DMS114 treated with DMSO at 0.1 percent for 48 hours (cell line): Measurements from ENCODE around the gene C12orf57.

Source experiments
- DNase-seq: peaks from one replicate; lab custom pipeline; 2025; ENCODE audit not compliant: unreplicated experiment; lab: John Stamatoyannopoulos, UW

The C12orf57 gene

DNA sequence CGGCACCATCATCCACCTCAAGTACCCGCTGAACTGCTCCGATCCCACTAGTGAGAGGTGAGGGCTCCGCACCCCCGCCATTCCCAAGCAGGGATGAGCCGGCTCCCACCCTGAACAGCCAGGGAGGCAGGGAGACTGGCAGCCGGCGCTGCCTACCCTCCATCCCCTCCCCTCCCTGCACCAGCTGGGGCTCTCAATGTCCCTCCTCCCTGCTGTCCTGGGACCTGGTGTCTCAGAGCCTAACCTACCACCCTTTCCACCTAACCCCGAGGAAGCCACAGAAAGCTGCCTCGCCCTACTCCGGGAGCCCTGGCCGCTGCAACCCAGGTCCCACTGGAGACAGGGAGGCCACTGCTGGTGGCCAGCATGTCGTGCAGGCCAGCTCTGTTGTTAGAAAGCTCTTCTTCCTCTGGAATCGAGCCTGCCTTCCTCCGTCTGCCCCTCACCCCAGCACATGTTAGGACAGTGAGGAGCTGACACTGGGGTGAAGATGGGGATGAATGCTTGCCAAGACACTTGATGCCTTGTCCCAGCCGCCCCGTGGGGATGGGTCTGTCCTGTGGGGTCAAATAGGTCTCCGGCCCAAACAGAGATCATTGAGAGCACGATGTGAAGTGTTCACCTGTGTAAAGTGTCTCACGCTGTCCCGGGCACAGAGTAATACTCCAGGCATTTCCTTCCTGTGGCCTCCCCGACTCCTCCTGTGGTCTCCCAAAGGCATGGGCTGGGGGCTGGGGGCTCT is 8.5 kb downstream of the C12orf57 start:
- DNase-seq = no peak

DNA sequence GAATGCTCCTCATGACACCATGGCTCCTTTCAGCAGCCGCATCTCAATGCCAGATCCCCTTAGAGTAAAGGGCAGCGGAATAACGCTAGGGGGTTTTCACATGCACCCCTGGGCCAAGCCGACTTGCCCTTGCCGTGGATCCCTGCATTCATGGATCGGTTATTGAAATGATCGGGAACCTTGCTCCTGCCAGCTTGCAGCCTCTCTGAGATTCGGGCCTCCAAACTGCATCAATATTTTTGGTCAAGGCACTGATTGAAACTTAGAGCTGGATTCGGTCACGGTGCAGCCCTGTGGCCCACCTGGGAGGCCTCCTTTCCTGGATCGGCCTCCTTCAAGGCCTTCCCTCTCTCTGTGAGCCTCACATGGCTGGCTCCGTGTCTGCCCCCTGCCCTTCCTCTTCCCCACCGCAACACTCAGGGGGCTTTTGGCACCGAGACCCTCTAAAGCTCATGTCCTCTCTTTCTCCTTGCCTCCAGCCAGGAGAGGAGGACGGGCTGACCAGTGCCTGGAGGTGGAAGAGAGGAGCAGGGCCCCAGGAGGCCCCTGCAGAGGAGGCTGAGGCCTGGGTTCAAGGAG is 9.1 kb downstream of the C12orf57 start:
- no peak for DNase-seq

DNA sequence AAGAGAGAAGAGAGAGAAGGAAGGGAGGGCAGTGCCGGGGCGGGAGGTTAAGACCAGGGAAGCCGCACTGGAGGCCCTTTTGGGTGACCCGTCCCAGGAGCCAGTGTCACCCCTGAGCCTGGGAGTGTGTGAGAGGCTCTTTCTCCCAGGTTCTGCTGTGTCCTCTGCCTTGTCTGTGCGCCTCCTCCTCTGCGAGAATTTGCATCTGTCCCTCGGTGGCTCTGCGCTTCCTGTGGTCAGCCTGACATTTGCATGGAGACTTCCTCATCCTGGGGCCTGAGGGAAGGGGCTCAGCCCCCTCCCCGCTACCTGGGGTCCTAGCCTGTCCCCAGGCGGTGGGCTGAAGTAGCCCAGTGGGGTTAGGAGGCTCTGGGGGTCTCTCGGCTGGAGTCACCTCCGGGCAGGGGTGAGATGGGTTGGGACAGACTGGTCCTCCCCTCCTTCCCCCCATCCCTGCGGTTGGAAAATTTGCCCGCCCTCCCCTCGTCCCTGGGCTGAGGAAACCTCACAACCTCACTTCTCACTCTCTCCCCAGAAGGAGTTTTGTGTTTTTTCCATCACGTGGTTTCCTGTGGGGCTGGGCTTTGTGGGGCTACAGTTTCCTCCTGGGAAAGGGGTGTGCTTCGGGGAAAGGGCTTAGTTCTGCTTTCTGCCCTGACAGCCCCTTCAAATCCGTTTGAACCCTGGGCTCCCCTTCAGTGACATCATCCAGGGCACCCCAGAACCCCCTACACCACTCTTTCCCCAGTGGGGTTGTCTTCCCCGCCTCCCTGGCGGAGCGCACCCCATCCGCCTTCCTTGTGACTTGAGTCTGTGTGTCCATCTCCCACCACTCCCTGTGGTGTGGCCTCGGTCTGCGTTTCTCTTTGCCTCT is 9.9 kb downstream of the C12orf57 start:
- DNase-seq = no peak

DNA sequence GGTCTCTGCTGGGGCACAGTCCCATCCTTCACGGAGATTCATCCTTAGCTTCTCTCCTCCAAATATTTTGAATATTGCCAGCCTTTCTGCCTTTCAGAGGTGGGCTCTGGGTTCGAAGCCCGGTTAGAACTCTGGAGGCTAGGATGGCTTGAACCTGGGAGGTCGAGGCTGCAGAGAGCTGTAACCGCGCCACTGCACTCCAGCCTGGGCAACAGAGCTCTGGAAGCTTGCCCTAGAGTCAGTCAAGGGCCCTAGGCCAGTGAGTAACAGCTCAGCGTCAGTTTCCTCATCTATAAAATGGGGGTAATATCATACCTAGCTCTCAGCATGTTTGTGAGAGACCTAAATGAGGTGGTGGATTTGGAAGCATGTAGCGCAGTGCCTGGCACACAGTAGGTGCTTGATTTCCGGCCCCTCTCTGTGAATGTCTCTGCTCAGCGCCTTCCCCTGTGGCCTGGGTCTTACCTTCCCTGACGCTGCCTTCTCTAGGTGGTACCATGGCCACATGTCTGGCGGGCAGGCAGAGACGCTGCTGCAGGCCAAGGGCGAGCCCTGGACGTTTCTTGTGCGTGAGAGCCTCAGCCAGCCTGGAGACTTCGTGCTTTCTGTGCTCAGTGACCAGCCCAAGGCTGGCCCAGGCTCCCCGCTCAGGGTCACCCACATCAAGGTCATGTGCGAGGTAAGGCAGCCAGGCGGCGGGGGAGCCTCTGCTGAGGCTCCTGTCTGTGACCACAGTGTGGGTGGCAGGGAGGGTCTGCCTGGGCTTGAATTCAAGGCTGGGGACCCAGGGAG is 10.7 kb downstream of the C12orf57 start:
- DNase-seq = no peak

DNA sequence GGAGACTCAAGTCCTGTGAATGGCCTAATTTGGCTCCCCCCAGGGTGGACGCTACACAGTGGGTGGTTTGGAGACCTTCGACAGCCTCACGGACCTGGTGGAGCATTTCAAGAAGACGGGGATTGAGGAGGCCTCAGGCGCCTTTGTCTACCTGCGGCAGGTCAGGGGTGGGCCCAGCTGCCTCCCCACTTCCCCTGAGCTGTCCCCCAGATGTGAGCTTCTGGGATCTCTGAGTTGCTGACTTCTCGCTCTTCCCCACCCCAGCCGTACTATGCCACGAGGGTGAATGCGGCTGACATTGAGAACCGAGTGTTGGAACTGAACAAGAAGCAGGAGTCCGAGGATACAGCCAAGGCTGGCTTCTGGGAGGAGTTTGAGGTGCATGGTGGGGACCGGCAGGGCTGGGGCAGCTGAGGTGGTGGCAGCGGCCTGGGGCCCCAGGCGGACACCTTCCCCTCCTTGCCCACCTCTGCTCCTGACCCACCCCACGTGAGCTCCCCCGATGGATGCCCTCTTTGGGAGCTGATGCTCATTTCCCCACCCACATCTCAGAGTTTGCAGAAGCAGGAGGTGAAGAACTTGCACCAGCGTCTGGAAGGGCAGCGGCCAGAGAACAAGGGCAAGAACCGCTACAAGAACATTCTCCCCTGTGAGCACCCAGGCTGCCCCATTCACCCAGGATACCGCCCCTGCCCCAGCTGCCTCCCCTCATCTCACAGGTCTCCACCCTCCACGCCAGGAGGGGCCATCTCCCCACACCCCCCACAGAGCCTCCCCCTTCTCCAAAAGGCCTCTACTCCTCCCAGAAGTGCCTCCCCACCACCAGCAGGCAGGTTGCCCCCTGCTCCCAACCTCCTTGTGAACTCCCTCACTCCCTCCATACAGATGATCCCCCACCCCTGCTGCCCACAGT is 11.5 kb downstream of the C12orf57 start:
- no peak for DNase-seq

DNA sequence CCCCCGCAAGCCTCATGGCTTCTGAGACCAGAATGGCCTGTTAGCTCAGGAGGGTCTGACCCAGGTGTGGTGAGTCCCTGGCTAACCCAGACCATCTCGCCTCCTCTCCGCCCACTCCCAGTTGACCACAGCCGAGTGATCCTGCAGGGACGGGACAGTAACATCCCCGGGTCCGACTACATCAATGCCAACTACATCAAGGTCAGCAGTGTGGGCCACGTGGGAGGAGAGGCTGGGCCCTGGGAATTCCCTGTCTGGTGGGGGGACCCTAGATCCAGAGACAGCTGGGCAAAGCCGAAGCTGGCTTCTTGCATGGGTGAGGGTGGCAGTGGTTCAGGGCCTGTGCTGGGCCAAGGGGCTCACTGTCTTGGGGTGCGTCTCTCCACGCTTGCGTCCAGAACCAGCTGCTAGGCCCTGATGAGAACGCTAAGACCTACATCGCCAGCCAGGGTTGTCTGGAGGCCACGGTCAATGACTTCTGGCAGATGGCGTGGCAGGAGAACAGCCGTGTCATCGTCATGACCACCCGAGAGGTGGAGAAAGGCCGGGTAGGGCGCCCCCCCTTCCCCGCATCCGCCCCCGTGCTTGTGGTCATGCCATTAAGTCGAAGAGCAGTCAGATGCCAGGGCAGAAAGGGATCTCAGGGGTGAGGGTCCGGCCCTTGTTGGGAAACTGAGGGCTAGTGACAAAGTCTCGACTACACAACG is 12.4 kb downstream of the C12orf57 start:
- DNase-seq = no peak

DNA sequence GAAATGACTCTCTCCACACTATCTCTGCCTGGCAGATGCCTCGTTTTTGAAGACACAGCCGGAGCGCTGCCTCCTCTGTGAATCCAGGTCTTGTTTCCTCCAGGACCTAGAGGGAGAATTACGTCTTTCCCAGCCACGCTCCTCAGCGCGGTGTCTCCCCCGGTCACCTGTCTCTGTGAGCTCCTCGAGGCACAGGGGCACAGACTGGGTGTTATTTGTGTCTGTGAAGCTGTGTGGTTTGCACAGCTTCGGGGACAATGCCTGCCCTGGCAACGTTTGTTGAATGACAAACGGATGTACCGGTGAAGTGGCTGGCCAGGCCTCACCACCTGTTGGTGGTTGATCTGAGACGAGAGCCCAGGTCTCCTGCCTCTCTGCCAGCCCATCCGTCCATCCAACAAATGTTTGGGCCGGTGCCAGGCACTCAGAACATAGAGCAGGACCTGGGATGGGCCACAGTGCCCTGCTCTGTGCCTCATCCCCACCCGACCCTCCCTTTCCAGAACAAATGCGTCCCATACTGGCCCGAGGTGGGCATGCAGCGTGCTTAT is 13.4 kb downstream of the C12orf57 start:
- DNase-seq = no peak

DNA sequence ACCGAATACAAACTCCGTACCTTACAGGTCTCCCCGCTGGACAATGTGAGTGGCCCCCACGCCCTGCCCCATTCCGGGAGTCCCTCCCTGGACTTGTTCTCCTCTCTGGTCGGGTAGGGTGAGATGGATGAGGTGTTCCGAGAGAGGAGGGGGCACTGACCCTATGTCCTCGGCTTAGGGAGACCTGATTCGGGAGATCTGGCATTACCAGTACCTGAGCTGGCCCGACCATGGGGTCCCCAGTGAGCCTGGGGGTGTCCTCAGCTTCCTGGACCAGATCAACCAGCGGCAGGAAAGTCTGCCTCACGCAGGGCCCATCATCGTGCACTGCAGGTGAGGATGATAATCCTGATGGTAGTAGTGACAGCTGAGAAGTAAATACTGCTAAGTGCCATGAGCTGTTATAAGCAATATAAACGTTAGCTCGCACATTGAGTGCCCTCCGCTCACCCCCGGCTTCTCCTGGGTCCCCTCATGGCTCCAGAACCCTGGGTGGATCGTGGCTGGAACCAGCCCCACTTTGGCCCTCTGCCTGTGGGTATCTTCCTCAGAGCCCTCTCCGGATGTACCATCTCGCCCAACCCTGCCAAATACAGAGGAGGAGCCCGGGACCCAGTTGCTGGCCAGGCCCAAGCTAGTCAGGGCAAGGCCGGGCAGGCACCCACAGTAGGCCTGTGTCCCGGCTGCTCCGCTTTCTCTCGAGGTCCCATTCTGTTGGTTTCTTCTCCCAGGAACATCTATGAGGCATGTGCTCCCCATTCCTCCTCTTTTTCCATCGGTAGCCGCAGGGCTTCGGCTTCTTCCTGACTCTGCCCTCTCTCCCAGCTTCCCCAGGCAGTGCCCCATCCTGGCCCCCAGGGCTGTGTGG is 14.2 kb downstream of the C12orf57 start:
- no peak for DNase-seq

DNA sequence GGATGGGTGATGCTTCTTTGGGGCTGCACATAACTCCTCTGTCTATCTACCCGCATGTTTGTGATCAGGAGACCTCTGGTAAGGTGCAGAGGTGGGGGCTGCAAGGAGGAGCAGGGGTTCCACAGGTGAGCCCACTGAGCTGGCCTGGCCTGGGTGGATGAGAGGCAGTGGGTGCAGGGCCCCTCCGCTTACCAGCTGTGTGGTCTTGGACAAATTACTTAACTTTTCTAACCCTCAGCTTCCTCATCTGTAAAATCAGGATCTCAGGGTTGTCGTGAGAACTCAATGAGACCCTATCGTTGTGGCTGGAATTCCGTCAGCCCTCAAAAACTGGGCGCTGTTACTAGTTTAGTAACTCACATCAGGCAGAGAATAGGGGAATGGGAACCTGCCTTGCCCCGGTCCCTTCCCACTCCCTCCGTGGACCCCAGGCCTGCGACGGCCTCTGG is 14.8 kb downstream of the C12orf57 start:
- no peak for DNase-seq

DNA sequence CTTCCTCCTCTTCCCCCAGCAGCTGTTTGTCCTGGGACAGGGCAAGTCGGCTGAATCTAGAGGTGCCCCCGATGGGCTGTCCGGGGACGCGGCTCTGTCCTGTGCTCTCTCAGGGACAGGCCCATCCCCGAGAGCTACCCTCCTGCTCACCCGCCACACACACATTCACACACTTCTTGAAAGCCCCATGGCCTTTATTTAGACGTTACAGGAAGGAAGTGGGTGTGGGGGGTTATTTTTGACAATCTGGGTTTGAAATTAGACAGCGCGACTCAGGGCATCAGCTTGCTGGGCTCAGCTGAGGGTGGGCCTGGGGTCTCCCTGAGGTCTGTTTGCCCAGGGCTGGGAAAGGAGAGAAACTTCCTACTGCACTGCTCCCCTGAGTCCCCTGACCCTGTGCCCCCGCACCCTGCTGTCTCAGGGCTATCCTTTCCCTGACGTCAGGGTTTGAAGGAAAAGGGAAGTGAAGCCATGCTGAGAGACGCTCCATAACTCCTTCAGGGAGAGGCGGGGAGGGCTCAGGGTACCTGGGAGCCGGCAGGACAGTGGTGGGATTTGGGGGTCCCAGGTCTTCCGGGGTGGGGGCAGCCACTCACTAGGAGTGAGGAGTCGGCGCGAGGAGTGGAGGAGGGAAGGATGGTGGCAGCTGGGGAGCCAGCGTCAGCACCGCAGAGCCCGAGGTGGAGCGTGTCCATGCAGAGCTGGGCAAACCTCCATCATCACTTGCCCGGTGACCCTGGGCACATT is 15.4 kb downstream of the C12orf57 start:
- DNase-seq = no peak

DNA sequence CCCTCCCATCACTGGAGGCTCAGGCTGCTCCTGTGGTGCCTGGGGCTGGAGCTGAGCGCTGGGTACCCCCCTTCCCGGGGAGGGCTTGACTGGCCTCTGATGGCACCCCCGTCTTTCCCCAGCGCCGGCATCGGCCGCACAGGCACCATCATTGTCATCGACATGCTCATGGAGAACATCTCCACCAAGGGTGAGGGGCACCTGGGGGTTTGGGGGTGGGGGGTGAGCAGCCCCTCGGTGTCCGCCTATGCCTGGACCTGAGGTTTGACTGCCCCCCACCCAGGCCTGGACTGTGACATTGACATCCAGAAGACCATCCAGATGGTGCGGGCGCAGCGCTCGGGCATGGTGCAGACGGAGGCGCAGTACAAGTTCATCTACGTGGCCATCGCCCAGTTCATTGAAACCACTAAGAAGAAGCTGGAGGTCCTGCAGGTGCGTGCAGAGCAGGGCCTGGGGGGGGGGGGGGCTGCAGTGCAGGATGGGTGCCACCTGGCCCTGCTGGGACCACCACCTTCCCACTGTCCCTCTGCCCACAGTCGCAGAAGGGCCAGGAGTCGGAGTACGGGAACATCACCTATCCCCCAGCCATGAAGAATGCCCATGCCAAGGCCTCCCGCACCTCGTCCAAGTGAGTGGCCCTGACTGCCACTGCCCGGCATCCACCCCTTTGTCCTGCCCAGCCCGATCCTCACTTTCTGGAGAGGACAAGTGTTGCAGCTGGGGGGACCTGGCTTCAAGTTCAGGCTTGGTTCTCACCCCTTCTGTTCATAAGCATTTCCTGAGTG is 16.2 kb downstream of the C12orf57 start:
- DNase-seq = no peak

DNA sequence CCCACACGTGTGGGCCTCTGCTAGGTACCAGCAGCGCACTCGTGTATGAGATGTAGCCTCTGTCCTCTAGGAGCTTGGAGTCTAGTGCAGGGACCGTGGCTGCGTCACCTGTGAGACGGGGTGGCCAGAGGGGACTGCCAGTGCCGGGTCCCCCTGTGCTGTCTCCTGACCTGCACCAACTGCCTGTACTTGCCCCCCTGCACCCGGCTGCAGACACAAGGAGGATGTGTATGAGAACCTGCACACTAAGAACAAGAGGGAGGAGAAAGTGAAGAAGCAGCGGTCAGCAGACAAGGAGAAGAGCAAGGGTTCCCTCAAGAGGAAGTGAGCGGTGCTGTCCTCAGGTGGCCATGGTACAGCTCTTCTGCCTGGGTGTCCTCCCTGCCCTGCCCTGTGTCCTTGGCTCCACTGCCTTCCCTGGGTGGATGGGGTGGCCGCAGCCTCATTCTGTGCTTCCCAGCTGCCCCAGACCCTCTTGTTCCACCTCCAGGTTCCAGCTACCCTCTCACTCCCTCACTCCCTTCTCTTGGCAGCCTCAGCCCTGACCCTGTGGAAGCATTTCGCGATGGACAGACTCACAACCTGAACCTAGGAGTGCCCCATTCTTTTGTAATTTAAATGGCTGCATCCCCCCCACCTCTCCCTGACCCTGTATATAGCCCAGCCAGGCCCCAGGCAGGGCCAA is 16.9 kb downstream of the C12orf57 start:
- peak; percentile 52 for DNase-seq

DNA sequence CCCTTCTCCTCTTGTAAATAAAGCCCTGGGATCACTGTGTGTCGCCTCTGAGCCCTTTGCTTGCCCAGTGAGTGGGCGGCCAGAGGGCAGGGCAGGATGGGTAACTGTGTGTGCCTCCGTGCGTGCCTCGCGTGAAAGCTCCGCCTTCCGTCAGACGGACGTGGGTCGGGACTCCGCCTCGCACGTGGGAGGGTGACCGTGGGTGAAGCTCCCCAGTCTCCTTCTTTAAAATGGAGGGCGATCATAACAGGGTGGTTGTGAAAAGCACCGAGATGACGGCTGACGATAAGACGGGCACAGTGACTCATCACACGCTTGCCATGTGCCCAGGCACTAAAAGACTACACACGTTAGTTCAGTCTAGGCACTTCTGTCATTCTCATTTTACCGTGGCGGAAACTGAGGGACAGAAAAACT is 17.5 kb downstream of the C12orf57 start:
- no peak for DNase-seq

DNA sequence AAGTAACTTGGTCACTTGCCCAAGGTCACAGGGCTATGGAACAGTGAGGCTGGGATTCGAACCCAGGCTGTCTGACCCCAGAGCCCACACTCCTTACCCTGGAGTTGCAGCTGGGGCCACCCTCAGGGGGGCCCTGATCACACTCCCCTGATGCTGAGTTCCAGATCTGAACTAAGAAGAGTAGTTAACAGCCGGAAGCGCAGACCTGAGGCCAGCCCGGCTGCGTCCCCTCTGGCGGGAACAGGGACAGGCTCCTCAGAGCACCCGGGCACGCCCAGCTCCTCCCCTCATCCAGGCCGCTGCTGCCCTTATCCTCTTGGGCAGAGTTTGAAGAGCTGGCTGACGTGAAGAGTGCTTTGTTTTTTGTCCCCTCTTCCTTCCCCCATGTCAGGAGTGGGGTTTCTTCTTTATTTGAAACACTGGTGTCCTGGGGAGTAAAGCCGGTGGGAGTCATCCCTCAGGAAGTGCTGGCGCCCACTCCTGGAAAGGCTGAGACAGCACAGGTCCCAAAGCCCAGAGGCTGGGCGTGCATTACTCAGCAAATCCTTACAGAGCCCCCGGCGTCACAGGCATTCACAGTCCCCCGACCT is 18.0 kb downstream of the C12orf57 start:
- no peak for DNase-seq

DNA sequence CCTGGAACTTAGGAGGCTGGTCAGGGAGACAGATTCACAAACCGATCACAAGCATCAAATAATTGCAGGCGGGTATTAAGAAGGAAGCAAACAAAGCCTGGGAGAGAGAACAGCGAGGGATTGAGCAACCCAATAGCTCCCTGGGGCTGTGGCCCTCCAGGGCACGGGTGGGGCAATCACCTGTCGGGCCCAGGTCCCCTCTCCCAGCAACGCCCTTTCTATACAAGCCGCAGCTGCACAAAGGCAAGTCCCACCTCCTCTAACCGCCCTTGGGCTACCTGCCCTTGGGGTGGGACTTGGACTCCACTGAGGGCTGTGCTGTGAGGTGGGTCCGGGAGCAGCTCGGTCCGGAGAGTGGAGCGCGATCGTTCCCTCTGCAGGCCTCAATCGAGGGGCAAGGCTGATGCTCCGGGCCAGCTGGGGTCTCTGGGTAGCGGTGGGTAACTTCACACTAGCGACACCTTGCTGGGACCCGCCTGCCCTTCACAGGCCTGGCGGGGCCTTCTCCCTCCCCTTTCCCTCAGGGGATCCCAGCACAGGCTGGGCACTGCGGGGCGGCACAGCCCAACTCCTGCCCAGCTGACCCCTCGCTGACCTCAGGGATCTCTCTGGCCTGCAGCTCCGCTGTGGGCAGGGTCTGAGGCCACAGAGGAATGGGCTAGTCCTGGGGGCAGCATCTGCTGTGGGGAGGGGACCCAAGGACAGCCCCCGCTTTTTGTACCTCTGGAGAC is 18.6 kb downstream of the C12orf57 start:
- DNase-seq = no peak
